GM19328 (cell line): ENCODE results near the gene GPBAR1.

Source experiments
- ATAC-seq: cut with Tn5 transposase; IDR thresholded peaks from one replicate; pipeline ENCODE4 v1.9.1; 2021; ENCODE audit warnings: mild to moderate bottlenecking, moderate library complexity; ENCODE audit not compliant: unreplicated experiment

Gene GPBAR1

DNA sequence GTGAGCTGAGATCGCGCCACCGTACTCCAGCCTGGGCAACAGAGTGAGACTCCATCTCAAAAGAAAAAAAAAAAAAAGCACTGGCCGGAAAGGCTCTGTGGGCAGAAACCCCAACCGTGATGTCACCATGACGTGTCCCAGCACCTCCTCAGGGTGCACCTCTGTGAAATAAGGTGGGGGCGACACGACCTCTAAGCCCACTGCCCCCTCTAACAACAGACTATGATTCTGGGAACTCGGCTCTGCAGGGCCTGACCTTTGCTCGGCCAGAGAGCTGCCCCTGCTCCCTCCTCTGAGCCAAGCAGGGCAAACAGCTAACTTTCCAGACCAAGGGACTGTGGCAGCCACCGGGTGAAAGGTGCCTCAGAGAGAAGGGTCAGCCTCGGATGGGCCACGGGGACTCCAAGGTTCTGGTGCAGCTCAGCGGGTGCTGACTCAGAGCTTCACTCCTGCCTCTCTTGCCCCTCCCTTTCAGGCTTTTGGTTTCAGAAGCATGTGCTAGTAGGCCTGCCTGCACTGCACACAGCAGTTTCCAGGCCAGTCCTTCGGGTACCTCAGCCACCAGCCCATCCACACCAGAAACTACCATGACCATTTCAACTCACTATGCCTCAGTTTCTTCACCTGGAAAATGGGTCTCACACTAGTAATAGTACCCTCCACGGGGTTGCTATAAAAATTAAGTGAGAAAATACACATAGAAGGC, 23.4 kb downstream of the GPBAR1 start:
- ATAC-seq: peak; percentile 36

DNA sequence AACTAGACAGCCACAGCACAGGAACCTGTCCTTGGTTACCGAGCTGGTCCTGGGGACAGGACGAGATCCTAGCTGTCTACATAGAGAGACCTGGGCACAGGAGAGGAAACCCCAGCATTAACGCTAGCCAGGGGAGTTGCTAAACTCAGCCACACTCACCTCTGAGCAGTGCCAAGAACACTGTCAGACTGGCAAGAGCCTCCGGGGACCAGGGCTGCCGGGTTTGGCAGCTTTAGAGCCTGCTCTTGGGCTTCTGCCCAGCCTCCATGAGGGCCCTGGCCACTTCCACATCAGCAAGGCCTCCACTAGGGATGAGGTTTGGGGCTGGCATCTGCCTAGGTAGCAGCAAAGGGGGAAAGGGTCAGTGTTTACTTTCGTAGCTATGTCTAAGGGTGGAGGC, 24.8 kb downstream of the GPBAR1 start:
- no peak for ATAC-seq

DNA sequence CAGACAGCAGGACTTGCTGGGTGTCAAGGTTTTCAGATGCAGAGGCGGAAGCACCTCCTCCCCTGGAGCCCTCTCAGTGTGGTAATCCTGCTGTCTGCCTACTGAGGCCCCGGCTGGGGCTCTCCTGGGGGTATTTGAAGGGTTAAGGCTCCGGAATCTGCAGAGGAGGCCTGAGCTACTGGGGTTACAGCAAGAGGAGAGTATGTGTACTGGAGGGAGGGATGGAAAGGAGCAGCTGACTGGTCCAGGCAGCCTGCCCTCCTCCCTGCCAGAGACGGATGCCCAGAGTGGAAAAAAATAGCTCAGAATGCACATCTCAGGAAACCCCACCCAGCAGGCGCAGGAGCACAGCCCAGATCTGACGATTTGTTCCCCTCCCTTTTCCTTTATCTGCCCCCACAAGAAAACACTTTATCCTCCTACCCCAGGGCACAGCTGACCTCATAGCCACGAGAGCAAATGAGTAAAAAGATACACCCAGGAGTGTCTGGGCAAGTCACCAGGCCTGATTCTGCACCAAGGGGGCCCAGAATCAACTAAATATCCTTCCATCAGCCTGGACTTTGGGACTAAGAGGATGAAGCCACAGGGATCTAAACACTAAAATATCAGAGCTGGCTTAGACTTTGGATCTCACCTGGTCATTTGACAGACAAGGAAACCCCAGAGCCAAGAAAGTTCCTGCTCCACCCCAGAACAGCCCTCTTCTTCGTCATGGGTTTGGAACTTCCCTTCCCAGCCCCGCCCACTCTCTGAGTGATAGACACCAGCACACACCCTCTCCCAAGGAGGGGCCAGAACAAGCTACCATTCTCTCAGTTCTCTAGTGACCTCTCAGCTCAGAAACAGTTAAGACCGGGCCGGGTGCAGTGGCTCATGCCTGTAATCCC, 26.0 kb downstream of the GPBAR1 start:
- ATAC-seq: peak; percentile 53

DNA sequence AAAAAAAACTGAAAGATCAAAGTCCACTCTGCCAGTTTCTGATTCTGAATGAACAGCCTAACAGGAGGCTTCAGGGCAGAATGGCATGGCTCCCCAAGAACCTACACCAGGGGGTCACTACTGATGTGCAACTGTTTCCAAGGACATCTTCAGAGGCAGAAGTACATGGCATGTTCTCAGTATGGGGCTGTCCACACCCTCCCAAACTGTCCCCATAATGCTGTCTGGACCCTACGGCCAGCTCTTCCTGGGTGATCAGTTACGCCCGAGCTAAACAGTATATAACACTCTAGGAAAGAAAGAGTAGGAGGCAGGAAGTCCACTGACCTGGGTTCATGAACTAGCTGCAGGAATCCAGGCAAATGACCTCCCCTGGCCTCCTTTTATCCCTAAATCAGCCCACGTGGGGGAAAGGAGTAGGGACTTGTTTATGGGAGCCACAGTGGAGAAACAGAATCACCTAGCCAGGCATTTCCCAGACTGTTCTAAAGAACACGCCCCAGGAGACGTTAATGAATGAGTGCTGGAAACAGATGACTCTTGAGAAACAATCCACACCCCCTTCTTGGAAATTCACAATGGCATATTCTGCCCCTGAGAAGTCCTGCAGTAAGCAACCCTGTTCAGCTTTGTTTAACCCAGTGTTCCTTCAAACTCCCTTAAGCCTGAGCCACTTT, 29.0 kb downstream of the GPBAR1 start:
- no peak for ATAC-seq

DNA sequence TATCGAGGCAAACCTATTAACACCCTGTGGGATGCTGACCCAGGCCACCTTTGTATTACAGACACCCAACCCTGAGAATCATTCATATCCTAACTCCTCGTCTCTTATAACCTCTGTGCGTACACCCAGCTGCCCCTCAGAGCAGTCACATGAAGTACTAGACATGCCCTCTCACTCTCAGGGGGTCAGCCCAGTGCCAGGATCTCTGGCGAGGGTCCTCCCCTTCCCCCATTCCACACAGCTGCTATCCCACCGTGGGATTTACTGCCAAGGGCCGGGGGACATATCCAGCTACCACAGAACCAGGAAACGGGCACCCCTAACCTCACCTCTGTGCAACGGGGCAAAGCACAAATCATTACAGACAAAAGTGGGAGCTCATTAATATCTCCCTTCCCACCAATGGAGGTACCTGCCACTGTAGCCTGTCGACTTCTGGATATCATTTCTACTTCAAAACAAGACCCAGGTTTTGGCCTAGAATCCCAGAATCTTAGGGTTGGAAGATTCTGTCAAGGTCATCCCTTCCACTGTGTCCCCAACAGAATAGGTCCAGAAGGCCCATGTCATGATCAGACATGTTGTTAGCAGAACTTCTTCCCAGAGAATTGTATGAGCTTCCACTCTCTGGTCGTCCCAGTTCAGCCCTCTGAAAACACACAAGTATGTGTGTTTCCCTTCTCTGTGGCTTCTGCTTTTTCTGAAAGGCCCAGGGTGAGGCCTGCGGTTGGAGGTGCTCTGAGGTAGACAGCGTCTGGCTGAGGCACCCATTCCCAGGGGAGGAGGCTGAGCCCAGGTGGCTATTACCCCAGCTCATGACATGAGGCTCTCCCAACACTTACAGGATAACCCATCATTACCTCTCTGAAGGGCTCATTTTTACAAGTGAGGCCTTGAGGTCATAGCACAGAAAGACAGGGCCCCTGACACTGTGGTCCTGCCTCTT, 29.8 kb downstream of the GPBAR1 start:
- peak; percentile 38 for ATAC-seq

DNA sequence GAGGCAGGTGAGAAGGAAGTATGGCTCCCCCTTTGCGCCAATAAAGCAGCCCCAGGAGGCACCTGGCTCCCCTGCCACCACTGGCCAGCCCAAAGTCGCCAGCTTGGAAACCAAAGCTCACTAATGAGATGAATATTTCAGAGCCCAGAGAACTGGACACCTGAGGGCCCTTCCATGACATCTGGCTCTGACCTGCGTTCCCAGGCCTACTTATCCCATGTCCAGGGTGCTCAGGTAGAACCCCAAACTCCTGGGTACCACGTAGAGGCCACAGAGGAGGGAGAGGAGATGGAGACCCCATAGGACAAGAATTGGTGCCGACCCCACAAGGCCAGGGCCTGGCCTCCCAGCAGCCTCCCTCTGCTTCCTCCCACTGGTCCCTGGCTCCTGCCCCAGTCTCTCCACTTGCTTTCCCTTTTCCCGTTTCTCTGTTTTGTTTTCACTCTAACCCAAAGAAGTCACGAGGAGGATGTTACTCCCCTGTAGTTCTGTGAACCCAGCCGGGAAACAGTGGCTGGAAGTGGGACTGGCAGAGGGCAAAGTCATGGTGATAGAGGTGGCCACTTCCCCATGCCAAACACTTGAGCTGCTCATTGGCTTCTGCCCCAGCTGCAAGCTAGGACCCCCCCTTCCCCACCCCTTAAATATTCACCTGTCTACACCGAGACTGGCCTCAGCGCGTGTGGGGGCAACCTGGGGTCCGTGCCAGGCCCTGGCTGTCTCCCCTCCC, 30.7 kb downstream of the GPBAR1 start:
- no peak for ATAC-seq

DNA sequence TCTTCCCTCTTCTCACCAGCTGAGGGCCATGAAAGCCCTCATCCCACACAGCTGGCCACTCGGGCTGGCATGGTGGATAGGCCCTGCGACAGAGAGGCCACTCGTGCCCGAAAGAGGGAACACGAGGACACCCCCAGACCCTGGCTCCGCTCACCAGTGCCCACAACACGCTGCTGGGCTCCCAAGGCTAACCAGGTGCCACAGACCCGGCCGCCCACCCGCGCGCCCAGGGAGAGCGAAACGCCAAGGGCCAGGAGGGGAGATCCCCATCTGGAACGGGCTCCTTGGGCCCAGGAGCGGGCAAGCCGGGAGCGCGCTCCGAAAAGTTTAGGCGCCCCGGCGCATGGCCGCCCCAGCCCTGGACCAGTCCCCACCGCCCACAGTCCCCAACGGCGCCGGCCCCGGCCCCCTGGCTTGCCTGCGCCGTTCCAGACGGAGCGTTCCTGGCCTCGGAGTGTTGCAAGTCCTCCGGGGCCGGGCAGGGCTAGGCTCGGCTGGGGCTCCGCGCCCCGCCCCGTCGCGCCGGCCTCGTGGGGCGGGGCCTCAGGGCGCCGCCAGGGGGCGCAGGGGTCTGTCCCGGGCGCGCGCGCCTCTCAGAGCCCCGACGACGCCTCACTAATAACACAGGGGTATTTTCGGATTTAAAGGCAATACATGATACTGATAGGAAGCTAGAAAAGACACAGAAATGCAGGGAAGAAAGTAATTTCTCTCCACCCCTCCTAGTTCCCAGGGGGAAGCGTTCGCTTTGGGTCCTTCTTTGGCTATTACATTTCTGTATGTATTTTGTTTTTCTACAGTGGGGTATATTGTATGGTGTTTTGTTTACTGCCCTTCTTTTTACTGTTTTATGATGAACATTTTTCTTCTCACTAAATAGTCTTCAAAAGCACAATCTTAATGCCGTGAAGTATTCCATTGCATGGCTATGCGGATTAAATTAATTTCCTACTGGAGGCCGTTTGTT, 31.5 kb downstream of the GPBAR1 start, which contains the start of gene TMBIM1:
TSS of gene TMBIM1 (minus strand) at position 456 of the 967 bp plus-strand sequence. CDS start 10,362 bp downstream, outside the sequence.
- ATAC-seq: peak; percentile 69

DNA sequence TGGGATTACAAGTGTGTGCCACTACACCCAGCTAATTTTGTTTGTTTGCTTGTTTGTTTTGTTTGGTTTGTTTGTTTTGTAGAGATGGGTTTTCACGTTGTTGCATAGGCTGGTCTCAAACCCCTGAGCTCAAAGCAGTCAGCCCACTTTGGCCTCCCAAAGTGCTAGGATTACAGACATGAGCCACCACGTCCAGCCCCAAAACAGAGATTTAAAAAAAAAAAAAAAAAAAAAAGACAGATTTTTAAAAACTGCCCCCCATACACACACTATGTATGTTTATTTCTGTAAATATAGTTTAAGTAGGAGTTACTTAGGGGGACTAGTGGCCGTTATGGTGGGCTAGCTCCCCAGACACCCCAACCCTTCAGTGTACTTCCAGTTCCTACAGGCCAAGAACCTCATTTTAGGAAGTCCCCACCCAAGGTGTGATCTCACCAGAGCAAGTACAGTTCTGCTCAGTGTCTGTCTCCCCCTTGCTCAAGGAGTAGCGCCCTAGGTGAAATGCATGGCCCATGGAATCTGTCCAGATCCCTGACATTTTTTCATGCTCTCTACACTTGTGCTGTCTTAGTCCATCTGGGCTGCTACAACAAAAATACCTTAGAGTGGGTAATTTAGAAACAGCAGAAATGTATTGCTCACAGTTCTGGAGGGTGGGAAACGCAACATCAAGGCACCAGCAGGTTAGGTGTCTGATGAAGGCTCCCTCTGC, 33.1 kb downstream of the GPBAR1 start:
- ATAC-seq: no peak

DNA sequence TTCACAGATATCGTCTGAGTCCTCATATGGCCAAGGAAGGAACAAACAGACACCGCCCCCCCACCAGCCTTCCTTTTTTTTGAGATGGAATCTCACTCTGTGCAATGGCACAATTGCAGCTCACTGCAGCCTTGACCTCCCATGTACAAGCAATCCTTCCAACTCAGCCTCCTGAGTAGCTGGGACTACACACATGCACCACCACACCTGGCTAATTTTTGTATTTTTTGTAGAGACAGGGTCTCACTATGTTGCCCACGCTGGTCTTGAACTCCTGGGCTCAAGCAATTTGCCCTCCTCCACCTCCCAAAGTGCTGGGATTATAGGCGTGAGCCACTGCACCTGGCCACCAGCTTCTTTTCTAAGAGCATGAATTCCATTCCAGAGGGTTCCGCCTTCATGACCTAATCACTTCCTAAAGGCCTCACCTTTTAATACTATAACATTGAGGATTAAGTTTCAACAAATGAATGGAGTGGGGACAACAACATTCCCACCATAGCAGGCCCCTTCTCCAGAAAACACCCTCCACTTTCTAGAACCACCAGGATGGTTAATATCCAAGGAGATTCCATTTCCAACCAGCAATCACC, 33.7 kb downstream of the GPBAR1 start:
- no peak for ATAC-seq

DNA sequence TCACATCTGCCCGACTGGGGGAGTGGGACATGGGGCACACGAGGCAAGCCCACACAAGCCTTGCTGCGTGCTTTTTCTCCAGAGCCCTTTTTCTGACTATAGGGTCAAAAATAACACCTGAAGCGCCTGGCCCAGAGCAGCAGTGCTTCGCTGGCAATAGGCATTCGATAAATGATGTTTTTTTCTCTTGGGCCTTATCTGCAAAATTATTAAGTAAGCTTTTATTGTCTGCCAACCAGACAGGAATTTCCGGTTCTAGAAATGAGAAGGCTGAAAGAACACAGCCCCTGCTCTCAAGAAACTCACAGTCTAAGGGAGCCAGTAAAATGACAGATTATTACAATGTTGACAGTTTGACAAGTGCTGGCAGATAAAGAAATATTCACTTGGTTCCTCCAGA, 34.2 kb downstream of the GPBAR1 start:
- ATAC-seq: no peak

DNA sequence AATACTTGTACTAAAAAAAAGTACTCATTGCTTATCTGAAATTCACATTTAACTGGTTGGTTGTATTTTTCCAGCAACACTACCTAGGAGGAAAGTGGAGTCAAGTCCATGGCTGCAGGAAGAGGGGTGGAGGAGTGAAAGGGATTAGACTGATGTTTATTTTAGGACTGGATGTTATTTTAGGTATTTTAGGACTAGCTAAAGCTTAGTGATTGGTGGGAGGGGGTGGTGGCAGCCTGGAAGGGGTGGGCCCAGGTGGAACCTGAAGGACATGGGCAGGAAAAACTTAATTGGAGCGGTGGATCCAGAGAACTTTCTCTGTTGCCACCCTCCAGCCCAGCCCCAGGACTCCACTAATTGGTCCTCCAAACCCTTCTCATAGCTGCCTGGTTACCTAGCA, 35.4 kb downstream of the GPBAR1 start:
- ATAC-seq: no peak

DNA sequence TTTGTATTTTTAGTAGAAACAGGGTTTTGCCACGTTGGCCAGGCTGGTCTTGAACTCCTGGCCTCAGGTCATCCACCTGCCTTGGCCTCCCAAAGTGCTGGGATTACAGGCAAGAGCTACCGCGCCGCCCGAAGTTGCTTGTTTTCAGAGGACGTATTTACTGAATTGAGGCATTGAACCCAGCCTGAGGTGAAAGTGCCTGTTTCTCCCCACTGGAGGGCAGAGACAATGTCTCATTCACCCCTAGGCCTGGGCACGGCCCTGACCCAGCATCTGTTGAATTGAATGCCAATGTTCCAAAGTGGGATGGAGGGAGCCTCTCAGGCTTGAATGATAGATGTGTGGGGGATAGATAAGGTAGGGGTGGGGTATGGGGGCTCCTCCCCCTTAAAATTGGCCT, 36.0 kb downstream of the GPBAR1 start:
- ATAC-seq: no peak

DNA sequence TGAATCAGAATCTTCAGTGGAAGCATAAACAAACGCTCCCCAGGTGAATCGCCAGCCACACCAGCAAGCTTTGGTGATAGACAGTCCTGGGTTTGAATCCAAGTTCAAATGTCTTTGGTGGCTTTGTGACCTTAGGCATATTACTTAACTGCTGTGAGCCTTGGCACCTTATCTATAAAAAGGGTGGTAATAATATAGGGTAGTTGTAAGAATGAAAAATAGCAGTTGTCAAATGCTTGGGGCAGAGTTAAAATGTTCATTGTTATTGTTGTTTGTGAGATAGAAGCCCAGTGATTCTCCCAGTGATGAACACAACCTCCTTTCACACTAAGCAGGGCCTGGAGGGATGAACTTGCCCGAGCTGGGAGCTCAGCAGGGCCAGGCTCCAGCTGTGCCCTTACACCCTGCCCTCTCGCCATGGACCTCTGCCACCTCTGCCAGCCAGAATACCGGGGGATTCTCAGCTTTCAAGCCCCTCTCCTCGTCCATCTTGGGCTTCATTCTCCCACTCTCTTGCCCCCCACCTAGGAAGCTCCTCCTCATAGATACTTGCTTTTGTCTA, 37.6 kb downstream of the GPBAR1 start:
- ATAC-seq: no peak

DNA sequence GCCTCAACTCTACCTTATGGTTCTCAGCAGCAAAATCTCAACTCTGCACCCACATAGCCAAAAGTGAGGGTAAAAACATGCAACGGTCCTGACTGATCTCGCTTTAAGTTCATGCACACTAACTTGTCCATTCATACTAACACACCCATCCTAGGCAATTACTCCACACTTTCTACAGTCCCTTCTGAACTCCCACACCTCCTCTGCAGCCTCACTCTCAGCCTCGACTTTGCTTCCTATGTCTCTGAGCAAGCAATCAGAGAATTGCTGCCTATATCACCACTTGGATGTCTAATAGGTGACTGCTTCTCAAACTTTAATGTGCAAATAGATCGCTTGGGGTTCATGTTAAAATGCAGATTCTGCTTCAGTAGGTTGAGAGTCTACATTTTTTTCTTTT, 39.3 kb downstream of the GPBAR1 start:
- ATAC-seq: no peak

DNA sequence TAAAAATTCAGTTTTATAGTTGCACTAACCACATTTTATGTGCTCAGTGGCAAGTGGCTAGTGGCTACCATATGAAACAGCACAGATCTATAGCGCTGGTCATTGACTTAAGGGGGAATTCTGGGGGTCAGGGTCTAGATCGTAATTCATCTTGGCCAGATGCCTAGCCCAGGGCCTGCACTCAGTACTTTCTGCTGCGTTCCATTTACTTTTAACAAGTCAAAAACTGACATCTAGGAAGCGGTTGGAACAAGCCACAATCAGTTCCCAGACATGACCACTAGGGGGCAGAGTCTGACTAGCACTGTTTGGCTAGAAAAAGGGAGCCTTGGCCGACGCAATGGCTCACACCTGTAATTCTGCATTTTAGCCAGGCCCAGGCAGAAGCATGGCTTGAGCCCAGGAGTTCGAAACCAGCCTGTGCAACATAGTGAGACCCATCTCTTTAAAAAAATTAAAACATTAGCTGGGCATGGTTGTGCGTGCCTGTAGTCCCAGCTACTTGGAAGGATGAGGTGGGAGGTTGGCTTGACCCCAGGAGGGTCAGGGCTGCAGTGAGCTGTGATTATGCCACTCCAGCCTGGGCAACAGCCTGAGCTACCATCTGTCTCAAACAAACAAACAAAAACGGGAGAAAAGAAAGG, 40.5 kb downstream of the GPBAR1 start:
- ATAC-seq: no peak

DNA sequence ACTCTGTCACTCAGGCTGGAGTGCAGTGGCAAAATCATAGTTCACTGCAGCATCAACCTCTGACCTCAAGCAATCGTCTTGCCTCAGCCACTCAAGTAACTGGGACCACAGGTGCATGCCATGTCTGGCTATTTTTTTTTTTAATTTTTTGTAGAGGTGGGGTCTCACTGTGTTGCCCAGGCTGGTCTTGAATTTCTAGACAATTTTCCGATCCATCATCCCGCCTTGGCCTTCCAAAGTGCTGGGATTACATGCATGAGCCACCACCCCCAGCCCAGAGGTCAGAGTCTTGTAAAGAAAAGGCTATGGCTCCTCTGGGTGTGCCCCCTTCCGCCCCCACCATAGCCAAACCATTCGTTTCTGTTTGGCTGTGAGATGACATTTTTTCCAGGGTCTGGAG, 44.6 kb downstream of the GPBAR1 start:
- ATAC-seq: no peak
